ENCODE results near the gene TOR1AIP2.

GRCh38 chr1:179831225-179831624 is 46.4 kb downstream of the TOR1AIP2 start:
- TF ChIP-seq CTCF (IDR thresholded peaks at IDR 0.05; ENCODE audit: low read depth, low read length): no peak
- TF ChIP-seq EZH2phosphoT487 (IDR thresholded peaks at IDR 0.05; ENCODE audit: low read depth): no peak
